Measurements from ENCODE around the gene SLIT3. TPM values are rescaled to one million over a fixed set of nuclear protein-coding genes. Genes with fewer than 3 reads are reported as not detected.

The SLIT3 gene
- total RNA-seq, 1 experiment from 2014 or later = 0.10 TPM

GRCh38 chr5:168801567-168801966 lies 499.4 kb downstream of the SLIT3 start:
- ATAC-seq = no peak
- Histone ChIP-seq H3K9me3 (ENCODE audit: control insufficient read depth in 1 of 2, insufficient read depth in 1 of 2, low read depth in 1 of 2, low read length in 2 of 2) (no peaks in the 10 kb centered on the region), H3K4me3 (replicated peaks in 1 of 2; ENCODE audit: low read depth in 1 of 2, low read length in 2 of 2) (no peak overlapping the region), H3K36me3 (ENCODE audit: control insufficient read depth in 1 of 2, insufficient read depth in 2 of 2, low read length in 2 of 2) (no peaks in the 10 kb centered on the region), H2AFZ (ENCODE audit: low read depth, low read length, poor library complexity, severe bottlenecking) (no peak overlapping the region), H3K79me2 (ENCODE audit: insufficient read depth, low read length) (no peaks in the 10 kb centered on the region), H3K4me2 (ENCODE audit: low read length) (no peak overlapping the region), H3K9me2 (ENCODE audit: insufficient read depth) (no peaks in the 10 kb centered on the region), H4K20me1 (ENCODE audit: insufficient read depth) (no peaks in the 10 kb centered on the region), H3K27me3 (ENCODE audit: insufficient read depth, low read length) (peaks cover 88% of the 10 kb centered on the region), H3K9ac (ENCODE audit: low read length) (no peak overlapping the region), H3K4me1 (ENCODE audit: control insufficient read depth in 1 of 2, insufficient read depth in 2 of 2, low read length in 2 of 2) (no peaks in the 10 kb centered on the region), H3K27ac (ENCODE audit: low read depth, low read length) (no peak overlapping the region)
- BruUV-seq (replicated peaks) = no TSS peak
- ChIA-PET POLR2A (no interaction called here), RAD21 (ENCODE audit: low non-redundant PET in 1 of 2, low total read pairs in 2 of 2, uncharacterized antibody in 2 of 2, unreplicated experiment in 2 of 2) (no interaction called here), CTCF (no interaction called here)
- DNase-seq (ENCODE audit: low read depth, low spot score) = no peak
- no peak for TF ChIP-seq ATF3 (IDR thresholded peaks at IDR 0.05)
- no peak for TF ChIP-seq EZH2phosphoT487 (IDR thresholded peaks at IDR 0.05; ENCODE audit: borderline replicate concordance)
- TF ChIP-seq SIN3A (IDR thresholded peaks at IDR 0.05; ENCODE audit: low read depth) = no peak
- TF ChIP-seq CBX3 (IDR thresholded peaks at IDR 0.05; ENCODE audit: low read depth) = no peak
- no peak for TF ChIP-seq ELF1 (IDR thresholded peaks at IDR 0.05; ENCODE audit: borderline replicate concordance, low read depth)
- no peak for TF ChIP-seq EZH2 (IDR thresholded peaks at IDR 0.05)
- intact Hi-C loops (cut with micrococcal nuclease) = no loop called here

- no TSS peak for BruUV-seq (replicated peaks)
- TF ChIP-seq ZNF274 (IDR thresholded peaks at IDR 0.05; ENCODE audit: low read depth, low read length) = no peak
- TF ChIP-seq FOSL1 (IDR thresholded peaks at IDR 0.05; ENCODE audit: low read depth) = no peak
- no peak for TF ChIP-seq ZFX (IDR thresholded peaks at IDR 0.05)
- no peak for TF ChIP-seq YY1 (IDR thresholded peaks at IDR 0.05; ENCODE audit: extremely low read depth, insufficient replicate concordance, low read depth, low read length)
- no peak for TF ChIP-seq ZBTB33 (IDR thresholded peaks at IDR 0.05; ENCODE audit: extremely low read depth, insufficient replicate concordance, low read length)
- TF ChIP-seq EZH2 (IDR thresholded peaks at IDR 0.05) = no peak
- TF ChIP-seq POLR2A (IDR thresholded peaks at IDR 0.05; ENCODE audit: borderline replicate concordance, extremely low read depth, insufficient read depth, insufficient read length) = no peak
- TF ChIP-seq EGR1 (IDR thresholded peaks at IDR 0.05; ENCODE audit: low read depth) = no peak
- TF ChIP-seq MAX (IDR thresholded peaks at IDR 0.05) = no peak
- no peak for TF ChIP-seq TCF7L2 (IDR thresholded peaks at IDR 0.05; ENCODE audit: borderline replicate concordance, extremely low read depth, insufficient read depth, insufficient read length)
- no peak for TF ChIP-seq JUND (IDR thresholded peaks at IDR 0.05)
- TF ChIP-seq EZH2phosphoT487 (IDR thresholded peaks at IDR 0.05; ENCODE audit: borderline replicate concordance) = no peak
- no peak for TF ChIP-seq CTCF (IDR thresholded peaks at IDR 0.05 in 2 of 3, conservative IDR thresholded peaks at IDR 0.05 in 1 of 3; ENCODE audit: borderline replicate concordance in 1 of 3, insufficient read depth in 1 of 3, low read depth in 2 of 3, low read length in 2 of 3)
Measured at GRCh38 chr5:168800701-168801100, 500.2 kb downstream of the SLIT3 start.

More at GRCh38 chr5:168800701-168801100, 500.2 kb downstream of the SLIT3 start:
- RAD21 ChIA-PET (ENCODE audit: low non-redundant PET in 1 of 2, low total read pairs in 2 of 2, uncharacterized antibody in 2 of 2, unreplicated experiment in 2 of 2) = no interaction called here
- Histone ChIP-seq H3K4me3 (replicated peaks in 1 of 2; ENCODE audit: low read depth in 1 of 2, low read length in 2 of 2) (no peak overlapping the region), H3K79me2 (ENCODE audit: insufficient read depth, low read length) (no peaks in the 10 kb centered on the region), H3K27ac (ENCODE audit: low read depth, low read length) (no peak overlapping the region), H3K27me3 (ENCODE audit: insufficient read depth, low read length) (peaks cover 91% of the 10 kb centered on the region), H3K4me1 (ENCODE audit: control insufficient read depth in 1 of 2, insufficient read depth in 2 of 2, low read length in 2 of 2) (no peaks in the 10 kb centered on the region), H3K36me3 (ENCODE audit: control insufficient read depth in 1 of 2, insufficient read depth in 2 of 2, low read length in 2 of 2) (no peaks in the 10 kb centered on the region), H3K9ac (ENCODE audit: low read length) (no peak overlapping the region), H2AFZ (ENCODE audit: low read depth, low read length, poor library complexity, severe bottlenecking) (no peak overlapping the region), H3K9me2 (ENCODE audit: insufficient read depth) (no peaks in the 10 kb centered on the region), H3K9me3 (ENCODE audit: control insufficient read depth in 1 of 2, insufficient read depth in 1 of 2, low read depth in 1 of 2, low read length in 2 of 2) (no peaks in the 10 kb centered on the region), H3K4me2 (ENCODE audit: low read length) (no peak overlapping the region), H4K20me1 (ENCODE audit: insufficient read depth) (no peaks in the 10 kb centered on the region)
- DNase-seq (ENCODE audit: low read depth, low spot score) = no peak
- ATAC-seq = no peak
- CTCF ChIA-PET = no interaction called here
- intact Hi-C loops (cut with micrococcal nuclease) = no loop called here
- POLR2A ChIA-PET = no interaction called here

Measured in HCT116 (cell line).